ENCODE measurements around the gene EIF2S3. TPM values are rescaled to one million over a fixed set of nuclear protein-coding genes. Genes with fewer than 3 reads are reported as not detected.

Gene EIF2S3
- total and polyA plus RNA-seq, 2 of the 4 experiments (the other 2 are of a cell fraction) = 97.9 to 416 TPM

- TF ChIP-seq RCOR1 (IDR thresholded peaks at IDR 0.05; ENCODE audit: insufficient replicate concordance, low read length) = no peak
Measured at GRCh38 chrX:24023972-24024669, 30.6 kb upstream of the EIF2S3 start (continued).

- in situ Hi-C loops (cut with MboI; ENCODE audit: low sequenced_read_pairs) = no loop called here
- peak overlapping the region; percentile 91 for H3K9ac ChIP-seq (ENCODE audit: low read depth, low read length)
- TF ChIP-seq ELK1 (IDR thresholded peaks at IDR 0.05; ENCODE audit: borderline replicate concordance, low read depth, low read length) (no peak), SMC3 (IDR thresholded peaks at IDR 0.05; ENCODE audit: low read depth, low read length) (no peak), MAZ (IDR thresholded peaks at IDR 0.05; ENCODE audit: borderline replicate concordance, low read depth, low read length) (peak; percentile 90), MXI1 (IDR thresholded peaks at IDR 0.05; ENCODE audit: borderline replicate concordance, low read depth, low read length) (no peak), NFE2L2 (IDR thresholded peaks at IDR 0.05; ENCODE audit: low read depth, low read length) (no peak), CHD1 (IDR thresholded peaks at IDR 0.05; ENCODE audit: low read depth, low read length) (no peak), BHLHE40 (IDR thresholded peaks at IDR 0.05; ENCODE audit: low read depth, low read length) (peak; percentile 56; the same call in 1 of the 2 replicates), MAFK (IDR thresholded peaks at IDR 0.05; ENCODE audit: low read depth, low read length) (no peak), FOS (IDR thresholded peaks at IDR 0.05; ENCODE audit: low read depth, low read length) (no peak), POLR2A (IDR thresholded peaks at IDR 0.05; ENCODE audit: low read depth, low read length) (peak; percentile 94)
Measured at GRCh38 chrX:24024819-24025740, 29.7 kb upstream of the EIF2S3 start.

More at GRCh38 chrX:24024819-24025740, 29.7 kb upstream of the EIF2S3 start:
- no peaks in the 10 kb centered on the region for H3K36me3 ChIP-seq (ENCODE audit: control insufficient read depth, insufficient read depth, low read length)
- no peak overlapping the region for H3K14ac ChIP-seq (replicated peaks; ENCODE audit: low read depth, low read length)
- H3K4me2 ChIP-seq (ENCODE audit: low read depth, low read length) = no peak overlapping the region
- DNase-seq (peak; percentile 89), ATAC-seq (ENCODE audit: low read depth) (peak; percentile 93)
- H2BK5ac ChIP-seq (ENCODE audit: low read depth, low read length, poor library complexity, severe bottlenecking) = peak overlapping the region; percentile 94
- peak overlapping the region; percentile 99 for H3K4me3 ChIP-seq (ENCODE audit: insufficient read depth, low read depth, low read length)
- no peak overlapping the region for H2BK120ac ChIP-seq (ENCODE audit: low read depth, low read length)
- CTCF ChIA-PET = interaction anchor here (0.5 to 1.9 kb wide), 2 partner anchors 29 to 237 kb away, joined by 3 to 12 read pairs; partner anchors contain the start of gene EIF2S3
- peak overlapping the region; percentile 71 for H2AFZ ChIP-seq (replicated peaks; ENCODE audit: low read length, poor library complexity)
- H4K5ac ChIP-seq (ENCODE audit: low read depth, low read length) = no peak overlapping the region
- no peak overlapping the region; a peak in 1 of 4 replicates for H4K8ac ChIP-seq (ENCODE audit: low read depth in 2 of 2, low read length in 2 of 2)
- H2AK5ac ChIP-seq (ENCODE audit: low read depth, low read length) = no peak overlapping the region
- no peaks in the 10 kb centered on the region; the same call in none of the 2 replicates for H3K27me3 ChIP-seq (ENCODE audit: control insufficient read depth, insufficient read depth, low read length)
- no peak overlapping the region for H3K23ac ChIP-seq (ENCODE audit: low read depth, low read length)
- 31% methylated on average over 49 of the region's 111 CpGs; no CpG with 5 or more reads in 1 of the 2 experiments for WGBS, 2 experiments (ENCODE audit: extremely low coverage in 2 of 2, insufficient read length in 1 of 2)
- H4K20me1 ChIP-seq (ENCODE audit: insufficient read depth, low read length) = no peaks in the 10 kb centered on the region
- no peak overlapping the region for H2AK9ac ChIP-seq (replicated peaks; ENCODE audit: low read depth, low read length, poor library complexity)
- no peak overlapping the region for H4K91ac ChIP-seq (ENCODE audit: insufficient read depth, low read depth, low read length)
- no TSS peak for BruUV-seq (replicated peaks)
- H3K79me1 ChIP-seq (ENCODE audit: low read depth in 1 of 2, low read length in 2 of 2) = peaks cover 0 to 3% of the 10 kb centered on the region in 2 experiments; a peak in 1 of 4 replicates
- H2BK15ac ChIP-seq (ENCODE audit: low read depth, low read length) = no peak overlapping the region
- H3K9me1 ChIP-seq (ENCODE audit: insufficient read depth, low read length) = no peaks in the 10 kb centered on the region; the same call in 1 of the 2 replicates
- no peak overlapping the region for H2BK20ac ChIP-seq (ENCODE audit: low read depth, low read length)
- POLR2A ChIA-PET (ENCODE audit: unreplicated experiment) = interaction anchor here (0.6 to 0.9 kb wide), 2 partner anchors 29 to 115 kb away, joined by 4 to 13 read pairs; partner anchors contain the start of gene EIF2S3
- peak overlapping the region; percentile 70 for H3K27ac ChIP-seq (ENCODE audit: insufficient read depth, low read length)
- intact Hi-C loops (cut with micrococcal nuclease) = loop anchor here (1.0 to 5.0 kb wide), 3 partner anchors 29 to 243 kb away; partner anchors contain the start of genes CXorf58, EIF2S3 and SAT1
- no peaks in the 10 kb centered on the region for H3K9me3 ChIP-seq (ENCODE audit: control insufficient read depth, insufficient read depth, low read length)
- no peaks in the 10 kb centered on the region for H3K4me1 ChIP-seq (ENCODE audit: control insufficient read depth, insufficient read depth, low read length)
- H3K56ac ChIP-seq (ENCODE audit: extremely low read depth, insufficient read depth, low read length) = peak overlapping the region; percentile 74; the same call in 1 of the 2 replicates
- no peak overlapping the region for H3K4ac ChIP-seq (ENCODE audit: low read depth, low read length)
- dilution Hi-C loops (cut with HindIII; ENCODE audit: low sequenced_read_pairs, unreplicated experiment) = no loop called here
- H3K18ac ChIP-seq (ENCODE audit: low read depth, low read length) = no peak overlapping the region
